GM23248 (cell line): ENCODE measurements around the gene GPX4. TPM values are rescaled to one million over a fixed set of nuclear protein-coding genes. Genes with fewer than 3 reads are reported as not detected.

Experiments used
- DNase-seq: peaks from one replicate; pipeline ENCODE4 v3.0.0-alpha.2; 2015
- H2AFZ ChIP-seq: fragments of 200-600 bp; sonication (generic); 2 replicates; pipeline ENCODE4 v1.6.1; 2016; ENCODE audit warnings: antibody characterized with exemption
- H3F3A ChIP-seq: fragments of 200-600 bp; sonication (generic); 2 replicates; pipeline ENCODE4 v1.6.1; 2016; ENCODE audit warnings: mild to moderate bottlenecking, antibody characterized with exemption, mixed run types; ENCODE audit not compliant: insufficient read depth
- H3K27ac ChIP-seq: fragments of 200-600 bp; sonication (generic); 2 replicates; pipeline ENCODE4 v1.5.1; 2016; ENCODE audit warnings: mild to moderate bottlenecking
- H3K27me3 ChIP-seq: fragments of 200-600 bp; sonication (generic); replicated peaks from 2 replicates; pipeline ENCODE4 v1.6.1; 2016; ENCODE audit warnings: mild to moderate bottlenecking; ENCODE audit not compliant: insufficient read depth
- H3K36me3 ChIP-seq: fragments of 200-600 bp; sonication (generic); 2 replicates; pipeline ENCODE4 v1.6.1; 2016; ENCODE audit warnings: low read depth, mild to moderate bottlenecking
- H3K4me1 ChIP-seq: fragments of 200-600 bp; sonication (generic); 2 replicates; pipeline ENCODE4 v1.6.1; 2016; ENCODE audit warnings: mild to moderate bottlenecking; ENCODE audit not compliant: insufficient read depth
- H3K4me2 ChIP-seq: fragments of 200-600 bp; sonication (generic); one replicate; pipeline ENCODE4 v1.6.1; 2016; ENCODE audit warnings: mild to moderate bottlenecking; ENCODE audit not compliant: unreplicated experiment
- H3K4me3 ChIP-seq: fragments of 200-600 bp; sonication (generic); 2 replicates; pipeline ENCODE4 v1.5.1; 2016; ENCODE audit warnings: mild to moderate bottlenecking
- H3K79me2 ChIP-seq: fragments of 200-600 bp; sonication (generic); 2 replicates; pipeline ENCODE4 v1.6.1; 2016; ENCODE audit warnings: mild to moderate bottlenecking; ENCODE audit not compliant: insufficient read depth
- H3K9ac ChIP-seq: fragments of 200-600 bp; sonication (generic); 2 replicates; pipeline ENCODE4 v1.6.1; 2016; ENCODE audit warnings: mild to moderate bottlenecking
- H3K9me2 ChIP-seq: fragments of 200-600 bp; sonication (generic); 2 replicates; pipeline ENCODE4 v1.6.1; 2016; ENCODE audit warnings: mixed run types, mild to moderate bottlenecking, moderate library complexity; ENCODE audit not compliant: insufficient read depth
- H3K9me3 ChIP-seq: fragments of 200-600 bp; sonication (generic); one replicate; pipeline ENCODE4 v1.6.1; 2017; ENCODE audit warnings: low read depth
- H4K20me1 ChIP-seq: fragments of 200-600 bp; sonication (generic); 2 replicates; pipeline ENCODE4 v1.6.0; 2016; ENCODE audit not compliant: insufficient read depth
- EZH2 ChIP-seq: fragments of 200-600 bp; sonication (generic); IDR thresholded peaks from 2 replicates; pipeline ENCODE4 v1.6.1; 2018; ENCODE audit warnings: antibody characterized with exemption, mild to moderate bottlenecking; ENCODE audit not compliant: insufficient read depth, poor library complexity, severe bottlenecking
- EZH2phosphoT487 ChIP-seq: fragments of 200-600 bp; sonication (generic); IDR thresholded peaks from 2 replicates; pipeline ENCODE4 v1.6.1; 2018; ENCODE audit warnings: antibody characterized with exemption, moderate library complexity, mild to moderate bottlenecking, low read depth; ENCODE audit not compliant: insufficient read depth
- WGBS, 2 experiments: methylation state at CpG; one replicate each; pipeline ENCODE4 v1.1.6; 2015 to 2017; ENCODE audit warnings: low lambda C conversion rate in 2 of 2, low coverage in 1 of 2; ENCODE audit errors: missing lambda C conversion rate in 2 of 2; 5-methylcytosine and 5-hydroxymethylcytosine counted together
- in situ Hi-C: fragments of 300-500 bp; cut with MboI; formaldehyde crosslinking; loops from 2 replicates; pipeline ENCODE4 v1.15.0; 2020
- polyA plus RNA-seq: library from polyadenylated mRNA; unstranded; fragments of >200 nt; fragmentation: Nextera tagmentation; extraction: Ambion mirVana; gene quantifications from 2 replicates; pipeline ENCODE4 v1.2.1, GENCODE V29; 2016
- total RNA-seq: library from RNA; depleted of rRNA; stranded (reverse); fragments of >200 nt; shearing (Covaris generic); gene quantifications from 2 replicates; pipeline ENCODE4 v1.2.3, GENCODE V29; 2014; rRNA removed

The GPX4 gene
- total and polyA plus RNA-seq, 2 experiments from 2014 or later: 298 to 607 TPM

DNA sequence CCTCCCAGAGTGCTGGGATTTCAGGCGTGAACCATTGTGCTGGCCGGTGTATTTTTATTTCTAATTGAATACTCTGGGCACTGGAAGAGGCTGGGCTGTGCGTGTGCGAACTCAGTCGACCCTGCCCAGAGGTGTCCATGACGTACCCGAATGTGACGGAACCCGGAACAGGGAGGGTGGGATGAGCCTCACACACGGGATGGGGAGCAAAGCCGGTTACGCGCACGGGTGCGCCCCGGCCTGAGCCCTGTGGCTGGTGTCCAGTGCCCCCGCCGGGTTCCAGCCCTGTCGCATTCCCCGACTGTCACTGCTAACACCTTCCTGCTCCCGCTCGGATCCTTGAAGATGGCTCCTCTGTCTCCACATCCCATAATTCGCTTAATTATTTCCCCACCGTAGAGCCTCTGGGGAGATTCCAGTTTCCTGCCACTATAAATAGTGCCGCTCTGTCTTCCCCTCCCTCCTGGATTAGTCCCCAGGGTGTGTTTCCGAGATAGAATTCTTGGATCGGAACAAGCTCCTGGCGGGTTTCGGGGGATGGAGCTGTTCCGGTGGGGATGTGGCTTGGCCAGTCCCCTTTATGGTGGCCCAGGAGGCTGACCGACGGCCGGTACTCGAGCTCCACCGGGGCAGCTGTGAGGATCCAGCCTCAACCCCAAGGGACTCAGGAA, 48.3 kb downstream of the GPX4 start:
- 21 to 22% methylated on average over 30 to 35 of the region's 35 CpGs for WGBS, 2 experiments
- in situ Hi-C loops: no loop called here
- Histone ChIP-seq H3K4me3 (peak overlapping the region; percentile 43), H3K9me3 (no peaks in the 10 kb centered on the region), H3K79me2 (peaks cover 75% of the 10 kb centered on the region), H3K36me3 (peaks cover 6% of the 10 kb centered on the region; the same call in 1 of the 2 replicates), H2AFZ (no peak overlapping the region), H3K27ac (peak overlapping the region; percentile 71), H3K9ac (peak overlapping the region; percentile 63), H3K4me2 (peak overlapping the region; percentile 50), H3K9me2 (no peaks in the 10 kb centered on the region), H4K20me1 (no peaks in the 10 kb centered on the region), H3K4me1 (peaks cover 33% of the 10 kb centered on the region), H3F3A (no peaks in the 10 kb centered on the region), H3K27me3 (no peaks in the 10 kb centered on the region)
- TF ChIP-seq EZH2 (no peak), EZH2phosphoT487 (no peak)
- peak; percentile 80 for DNase-seq

DNA sequence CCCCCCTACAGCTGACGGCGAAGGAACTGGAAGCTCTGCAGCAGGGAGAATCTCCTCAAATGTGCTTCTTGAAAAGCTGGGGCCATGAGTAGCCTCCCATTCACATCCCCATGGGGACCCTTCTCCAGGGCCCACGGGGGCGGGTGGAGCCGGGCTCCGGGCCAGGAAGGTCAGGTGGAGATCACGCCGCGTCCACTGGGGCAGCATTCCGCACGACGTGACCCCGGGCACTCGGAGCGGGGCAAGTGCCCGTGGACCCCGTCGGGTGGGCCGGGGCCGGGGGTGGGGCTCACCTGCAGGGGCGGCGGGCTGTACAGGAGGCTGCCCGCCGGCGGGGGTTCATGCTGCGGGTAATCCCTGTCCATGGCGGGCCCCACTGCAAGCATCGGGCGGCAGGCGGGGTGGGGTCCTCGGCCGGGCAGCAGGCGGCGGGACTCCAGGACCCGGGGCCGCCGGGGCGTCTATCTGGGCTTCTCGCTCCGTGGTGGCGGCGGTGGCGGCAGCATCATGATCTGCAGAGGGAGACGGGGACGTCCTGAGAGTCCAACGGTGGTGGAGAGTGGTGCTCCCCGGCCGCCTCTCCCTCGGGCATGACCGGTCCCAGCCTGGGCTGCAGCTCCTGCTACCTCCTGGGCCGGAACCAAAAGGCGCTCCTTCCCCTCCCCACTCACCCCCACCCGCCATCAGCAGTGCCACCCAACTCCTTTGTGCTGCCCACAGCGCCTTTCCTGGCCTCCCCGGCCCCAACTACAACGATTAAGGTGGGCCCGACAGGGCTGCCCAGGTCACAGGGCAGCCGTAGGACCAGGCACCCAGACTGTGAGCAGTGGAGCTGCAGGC, 50.3 kb downstream of the GPX4 start:
- WGBS, 2 experiments: 84 to 87% methylated on average over 25 to 58 of the region's 58 CpGs
- Histone ChIP-seq H3K27ac (peak overlapping the region; percentile 97), H3K4me1 (peaks cover 33% of the 10 kb centered on the region)

DNA sequence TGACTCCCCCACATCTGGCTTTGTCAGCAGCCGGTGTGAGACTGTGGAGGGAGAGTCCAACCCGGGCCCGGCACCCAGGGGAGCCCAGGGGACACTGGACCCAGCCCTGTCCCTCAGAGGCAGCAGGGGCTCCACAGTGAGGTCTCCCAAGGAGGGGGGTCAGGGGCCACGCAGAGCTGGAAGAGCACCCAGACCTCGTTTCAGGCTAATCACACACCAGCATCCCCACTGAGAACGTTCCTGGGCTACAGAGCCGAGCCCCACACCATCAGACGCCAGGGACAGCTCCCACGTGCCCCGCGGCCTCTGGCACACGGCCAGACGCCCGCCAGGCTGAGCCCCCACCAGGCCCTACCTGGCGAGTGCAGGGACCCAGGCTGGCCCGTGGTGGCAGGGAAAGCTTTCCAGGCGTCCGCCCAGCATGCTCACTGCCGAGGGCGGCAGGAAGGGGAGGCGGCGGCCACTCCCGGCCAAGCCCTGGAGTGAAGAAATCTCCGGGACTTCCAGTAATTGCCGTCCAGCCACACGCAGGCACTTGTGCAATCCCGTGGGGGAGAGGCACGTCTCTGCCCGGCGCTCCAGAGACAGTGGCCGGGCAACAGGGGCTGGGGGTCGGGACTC, 51.0 kb downstream of the GPX4 start:
- Histone ChIP-seq H3K4me2 (peak overlapping the region; percentile 82), H2AFZ (no peak overlapping the region), H3K9me3 (no peaks in the 10 kb centered on the region), H3K9ac (peak overlapping the region; percentile 87), H3K79me2 (peaks cover 89% of the 10 kb centered on the region), H3K36me3 (no peaks in the 10 kb centered on the region), H3K9me2 (no peaks in the 10 kb centered on the region), H3F3A (no peaks in the 10 kb centered on the region), H3K4me3 (peak overlapping the region; percentile 67), H4K20me1 (no peaks in the 10 kb centered on the region), H3K27me3 (no peaks in the 10 kb centered on the region), H3K27ac (peak overlapping the region; percentile 97), H3K4me1 (peaks cover 33% of the 10 kb centered on the region)
- WGBS, 2 experiments: 2% methylated on average over 27 to 32 of the region's 32 CpGs
- in situ Hi-C loops: no loop called here
- no peak for TF ChIP-seq EZH2
- DNase-seq: peak; percentile 98

More for the DNA sequence above, 50.3 kb downstream of the GPX4 start:
- H3K9me2 ChIP-seq: no peaks in the 10 kb centered on the region
- H3K4me2 ChIP-seq: peak overlapping the region; percentile 82
- peaks cover 5% of the 10 kb centered on the region; the same call in 1 of the 2 replicates for H3K36me3 ChIP-seq
- DNase-seq: no peak
- peak overlapping the region; percentile 67 for H3K4me3 ChIP-seq
- no peak overlapping the region for H2AFZ ChIP-seq
- H3K79me2 ChIP-seq: peaks cover 93% of the 10 kb centered on the region
- TF ChIP-seq EZH2phosphoT487 (no peak), EZH2 (no peak)
- H3F3A ChIP-seq: no peaks in the 10 kb centered on the region
- no peaks in the 10 kb centered on the region for H4K20me1 ChIP-seq
- in situ Hi-C loops: no loop called here
- H3K27me3 ChIP-seq: no peaks in the 10 kb centered on the region
- no peaks in the 10 kb centered on the region for H3K9me3 ChIP-seq
- peak overlapping the region; percentile 87 for H3K9ac ChIP-seq

DNA sequence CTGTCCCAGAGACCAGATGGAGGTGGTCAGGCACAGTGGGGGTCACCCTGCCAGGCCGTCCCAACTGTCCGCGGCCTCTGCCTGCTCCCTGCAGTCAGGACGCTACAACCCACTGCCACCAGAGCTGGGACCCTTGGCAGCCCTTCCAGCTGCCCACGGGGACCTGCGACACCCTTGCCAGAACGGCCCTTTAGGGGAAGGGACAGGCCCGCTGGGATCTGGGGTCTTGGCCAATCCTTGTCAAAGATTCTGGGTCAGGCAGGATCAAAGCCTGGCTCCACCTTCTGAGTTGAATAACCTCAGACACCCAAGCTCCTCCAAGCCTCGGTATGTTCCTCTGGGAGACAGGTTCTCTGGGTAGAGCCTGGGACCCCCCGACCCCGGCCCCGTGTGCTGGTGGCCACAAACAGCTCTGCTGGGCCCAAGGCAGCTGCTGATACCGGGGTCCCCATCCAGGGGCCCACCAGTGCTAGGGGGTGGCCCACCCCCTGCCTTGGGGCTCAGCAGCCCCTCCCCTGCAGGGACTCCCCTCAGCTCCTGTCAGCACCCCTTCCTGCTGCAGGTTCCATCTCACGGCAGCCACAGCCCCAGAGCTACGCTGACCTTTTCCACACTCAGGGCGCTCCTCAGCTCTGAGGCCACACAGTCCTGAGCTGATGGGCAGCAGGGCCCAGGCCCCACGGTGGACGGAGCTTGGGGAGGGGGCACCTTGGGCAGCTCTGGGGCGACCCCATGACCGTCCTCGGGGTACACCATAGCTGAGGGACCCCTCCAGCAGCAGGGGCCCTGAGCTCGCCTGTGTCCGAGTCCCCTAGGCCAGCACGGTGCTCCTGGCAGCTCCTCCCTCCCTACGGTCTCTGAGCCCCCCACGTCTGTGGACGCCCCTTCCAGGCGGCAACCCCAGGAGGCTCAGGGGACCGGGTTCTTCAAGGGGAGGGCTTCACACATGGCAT, 51.8 kb downstream of the GPX4 start:
- no peaks in the 10 kb centered on the region for H3K27me3 ChIP-seq
- H2AFZ ChIP-seq: no peak overlapping the region
- no peaks in the 10 kb centered on the region for H3F3A ChIP-seq
- peaks cover 92% of the 10 kb centered on the region for H3K79me2 ChIP-seq
- peak; percentile 65 for DNase-seq
- peak overlapping the region; percentile 76 for H3K4me2 ChIP-seq
- no peaks in the 10 kb centered on the region for H3K9me3 ChIP-seq
- no peaks in the 10 kb centered on the region for H3K9me2 ChIP-seq
- H3K4me1 ChIP-seq: peaks cover 33% of the 10 kb centered on the region
- H3K4me3 ChIP-seq: peak overlapping the region; percentile 67
- peak overlapping the region; percentile 97 for H3K27ac ChIP-seq
- H3K9ac ChIP-seq: peak overlapping the region; percentile 87
- in situ Hi-C loops: no loop called here
- TF ChIP-seq EZH2phosphoT487 (no peak), EZH2 (no peak)
- WGBS, 2 experiments: 41 to 50% methylated on average over 26 of the region's 29 CpGs
- no peaks in the 10 kb centered on the region for H3K36me3 ChIP-seq
- no peaks in the 10 kb centered on the region for H4K20me1 ChIP-seq

Other genes starting within 250 kb of the GPX4 start
- 3.2 and 5.7 TPM in 2 replicates for gene CFD, start 244.3 kb upstream of the GPX4 start, total RNA-seq
- 4.9 and 5.2 TPM in 2 replicates for gene CFD, start 244.3 kb upstream of the GPX4 start, polyA plus RNA-seq
- 20.9 and 26.6 TPM in 2 replicates for gene MED16, start 210.8 kb upstream of the GPX4 start, total RNA-seq
- gene MED16, start 210.8 kb upstream of the GPX4 start, polyA plus RNA-seq: 66.5 and 66.9 TPM in 2 replicates
- not detected in 2 replicates for gene RNU6-9, start 210.5 kb upstream of the GPX4 start, total RNA-seq
- gene RNU6-9, start 210.5 kb upstream of the GPX4 start, polyA plus RNA-seq: not detected in 2 replicates
- 41.6 and 50.9 TPM in 2 replicates for gene R3HDM4, start 190.8 kb upstream of the GPX4 start, total RNA-seq
- 52.7 and 58.1 TPM in 2 replicates for gene R3HDM4, start 190.8 kb upstream of the GPX4 start, polyA plus RNA-seq
- not detected in 2 replicates for gene KISS1R, start 186.7 kb upstream of the GPX4 start, total RNA-seq
- gene KISS1R, start 186.7 kb upstream of the GPX4 start, polyA plus RNA-seq: not detected in 2 replicates
- gene ARID3A, start 178.0 kb upstream of the GPX4 start, total RNA-seq: 6.7 and 8.5 TPM in 2 replicates
- 2.4 and 2.8 TPM in 2 replicates for gene ARID3A, start 178.0 kb upstream of the GPX4 start, polyA plus RNA-seq
- 63.5 and 83.4 TPM in 2 replicates for gene WDR18, start 119.6 kb upstream of the GPX4 start, total RNA-seq
- 143 and 157 TPM in 2 replicates for gene WDR18, start 119.6 kb upstream of the GPX4 start, polyA plus RNA-seq
- 0.25 and 0.54 TPM in 2 replicates for gene GRIN3B, start 103.6 kb upstream of the GPX4 start, total RNA-seq
- gene GRIN3B, start 103.6 kb upstream of the GPX4 start, polyA plus RNA-seq: not detected in 2 replicates
- 132 and 169 TPM in 2 replicates for gene TMEM259, start 82.9 kb upstream of the GPX4 start, total RNA-seq
- gene TMEM259, start 82.9 kb upstream of the GPX4 start, polyA plus RNA-seq: 76.7 and 79.7 TPM in 2 replicates
- gene RNU6-2, start 82.5 kb upstream of the GPX4 start, total RNA-seq: not detected in 2 replicates
- gene RNU6-2, start 82.5 kb upstream of the GPX4 start, polyA plus RNA-seq: not detected in 2 replicates
- gene CNN2, start 77.4 kb upstream of the GPX4 start, total RNA-seq: 239 and 244 TPM in 2 replicates
- gene CNN2, start 77.4 kb upstream of the GPX4 start, polyA plus RNA-seq: 400 and 415 TPM in 2 replicates
- gene ABCA7, start 63.9 kb upstream of the GPX4 start, total RNA-seq: 1.1 and 2.1 TPM in 2 replicates
- gene ABCA7, start 63.9 kb upstream of the GPX4 start, polyA plus RNA-seq: 1.7 and 2.6 TPM in 2 replicates
- 1.5 and 6.3 TPM in 2 replicates for gene ARHGAP45, start 36.8 kb upstream of the GPX4 start, total RNA-seq
- gene ARHGAP45, start 36.8 kb upstream of the GPX4 start, polyA plus RNA-seq: 3.2 and 3.5 TPM in 2 replicates
- 172 and 233 TPM in 2 replicates for gene POLR2E, start 8.6 kb upstream of the GPX4 start, total RNA-seq
- 336 and 347 TPM in 2 replicates for gene POLR2E, start 8.6 kb upstream of the GPX4 start, polyA plus RNA-seq
- 64.5 and 70.4 TPM in 2 replicates for gene SBNO2, start 70.3 kb downstream of the GPX4 start, total RNA-seq
- gene SBNO2, start 70.3 kb downstream of the GPX4 start, polyA plus RNA-seq: 7.5 and 11.9 TPM in 2 replicates
- gene STK11, start 101.8 kb downstream of the GPX4 start, total RNA-seq: 64.1 and 66.5 TPM in 2 replicates
- 4.3 and 4.6 TPM in 2 replicates for gene STK11, start 101.8 kb downstream of the GPX4 start, polyA plus RNA-seq
- 2.7 and 4.5 TPM in 2 replicates for gene CBARP, start 134.0 kb downstream of the GPX4 start, total RNA-seq
- 0.29 and 0.41 TPM in 2 replicates for gene CBARP, start 134.0 kb downstream of the GPX4 start, polyA plus RNA-seq
- gene ATP5F1D, start 137.8 kb downstream of the GPX4 start, total RNA-seq: 27.4 and 38.9 TPM in 2 replicates
- 287 and 290 TPM in 2 replicates for gene ATP5F1D, start 137.8 kb downstream of the GPX4 start, polyA plus RNA-seq
- 9.4 and 18.5 TPM in 2 replicates for gene MIDN, start 144.6 kb downstream of the GPX4 start, total RNA-seq
- 3.1 and 4.0 TPM in 2 replicates for gene MIDN, start 144.6 kb downstream of the GPX4 start, polyA plus RNA-seq
- gene CIRBP, start 165.3 kb downstream of the GPX4 start, total RNA-seq: 239 and 392 TPM in 2 replicates
- gene CIRBP, start 165.3 kb downstream of the GPX4 start, polyA plus RNA-seq: 163 and 185 TPM in 2 replicates
- 61.5 and 84.5 TPM in 2 replicates for gene FAM174C, start 171.5 kb downstream of the GPX4 start, total RNA-seq
- 67.8 and 81.6 TPM in 2 replicates for gene FAM174C, start 171.5 kb downstream of the GPX4 start, polyA plus RNA-seq
- not detected in 2 replicates for gene EFNA2, start 181.9 kb downstream of the GPX4 start, total RNA-seq
- not detected in 2 replicates for gene EFNA2, start 181.9 kb downstream of the GPX4 start, polyA plus RNA-seq